Measurements from ENCODE around the gene NCOR2. TPM values are rescaled to one million over a fixed set of nuclear protein-coding genes. Genes with fewer than 3 reads are reported as not detected.

Gene NCOR2
- total RNA-seq, 4 donors from 2014 or later = 72.1 to 460 (median 119) TPM

DNA sequence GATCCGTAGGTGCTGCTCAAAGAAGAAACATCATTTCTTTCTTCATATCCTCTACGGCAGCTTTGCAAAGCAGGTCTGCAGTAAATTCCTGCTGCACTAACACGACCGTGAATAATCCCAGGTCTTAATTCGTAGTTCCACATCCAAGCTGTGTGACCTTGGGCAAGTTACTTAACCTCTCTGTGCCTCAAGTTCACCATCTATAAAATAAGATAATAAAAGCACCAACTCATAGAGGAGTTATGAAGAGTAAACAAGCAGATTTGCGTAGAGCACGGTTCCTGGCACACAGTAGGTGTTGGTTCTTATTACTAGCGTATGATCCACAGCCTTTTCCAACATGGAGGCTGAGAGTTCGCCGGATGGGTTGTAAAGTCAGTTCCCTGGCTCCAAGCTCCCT is 3.6 kb downstream of the NCOR2 start:
- 81 to 82% methylated on average over 7 to 10 of the region's 10 CpGs for WGBS, 2 donors (ENCODE audit: low coverage in 1 of 2)
- Histone ChIP-seq H3K27ac (peak overlapping the region; percentile 28 to 100 (median 98)), H3K9me3 (no peaks in the 10 kb centered on the region), H3K4me1 (peaks cover 23 to 59% (median 45%) of the 10 kb centered on the region in 4 donors), H3K36me3 (no peaks in the 10 kb centered on the region), H3K27me3 (no peaks in the 10 kb centered on the region), H3K4me3 (no peak overlapping the region)
- TF ChIP-seq POLR2A (IDR thresholded peaks at IDR 0.05) = no peak
- in situ Hi-C loops (cut with MboI; ENCODE audit: low pct_ligation_motif_present in 1 of 4, low pct_unique_long_range_greater_than_20kb in 1 of 4, low sequenced_read_pairs in 3 of 4) = loop anchor here in 2 of 4 donors (10.0 kb wide), 2 partner anchors 49 to 201 kb away; no protein-coding TSS in a partner anchor
- no peak for DNase-seq
- intact Hi-C loops (cut with DNase I; ENCODE audit: low total_unique reads) = no loop called here

DNA sequence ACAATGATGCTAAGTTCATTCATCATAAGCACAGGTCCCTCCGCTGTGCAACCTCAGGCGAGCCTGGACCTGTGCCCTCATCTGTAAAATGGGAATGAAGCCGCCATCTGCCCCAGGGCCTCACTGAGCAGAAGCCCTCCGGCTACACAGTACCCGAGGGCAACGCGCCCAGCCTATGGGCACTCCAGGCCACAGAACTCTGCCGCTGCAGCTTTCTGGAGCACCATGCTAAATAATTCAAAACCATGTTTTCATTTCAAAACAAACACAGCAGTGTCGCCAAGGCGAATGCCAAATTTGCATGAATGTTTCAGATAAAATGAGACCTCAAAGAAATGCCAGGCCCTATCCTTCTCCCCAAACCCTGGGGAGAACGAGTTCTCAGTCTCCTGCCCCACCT is 4.0 kb downstream of the NCOR2 start:
- no peaks in the 10 kb centered on the region for H3K36me3 ChIP-seq
- no peaks in the 10 kb centered on the region for H3K27me3 ChIP-seq
- DNase-seq = no peak
- H3K9me3 ChIP-seq = no peaks in the 10 kb centered on the region
- peaks cover 21 to 54% (median 41%) of the 10 kb centered on the region in 4 donors for H3K4me1 ChIP-seq
- intact Hi-C loops (cut with DNase I; ENCODE audit: low total_unique reads) = no loop called here
- peak overlapping the region; percentile 28 to 100 (median 98) for H3K27ac ChIP-seq
- H3K4me3 ChIP-seq = no peak overlapping the region
- in situ Hi-C loops (cut with MboI; ENCODE audit: low pct_ligation_motif_present in 1 of 4, low pct_unique_long_range_greater_than_20kb in 1 of 4, low sequenced_read_pairs in 3 of 4) = loop anchor here in 2 of 4 donors (10.0 kb wide), 2 partner anchors 49 to 201 kb away; no protein-coding TSS in a partner anchor
- WGBS, 2 donors (ENCODE audit: low coverage in 1 of 2) = 68% methylated on average over 11 of the region's 11 CpGs; no CpG with 5 or more reads in 1 of the 2 donors
- no peak for TF ChIP-seq POLR2AphosphoS5 (IDR thresholded peaks at IDR 0.05)
- TF ChIP-seq, protein P1, sequence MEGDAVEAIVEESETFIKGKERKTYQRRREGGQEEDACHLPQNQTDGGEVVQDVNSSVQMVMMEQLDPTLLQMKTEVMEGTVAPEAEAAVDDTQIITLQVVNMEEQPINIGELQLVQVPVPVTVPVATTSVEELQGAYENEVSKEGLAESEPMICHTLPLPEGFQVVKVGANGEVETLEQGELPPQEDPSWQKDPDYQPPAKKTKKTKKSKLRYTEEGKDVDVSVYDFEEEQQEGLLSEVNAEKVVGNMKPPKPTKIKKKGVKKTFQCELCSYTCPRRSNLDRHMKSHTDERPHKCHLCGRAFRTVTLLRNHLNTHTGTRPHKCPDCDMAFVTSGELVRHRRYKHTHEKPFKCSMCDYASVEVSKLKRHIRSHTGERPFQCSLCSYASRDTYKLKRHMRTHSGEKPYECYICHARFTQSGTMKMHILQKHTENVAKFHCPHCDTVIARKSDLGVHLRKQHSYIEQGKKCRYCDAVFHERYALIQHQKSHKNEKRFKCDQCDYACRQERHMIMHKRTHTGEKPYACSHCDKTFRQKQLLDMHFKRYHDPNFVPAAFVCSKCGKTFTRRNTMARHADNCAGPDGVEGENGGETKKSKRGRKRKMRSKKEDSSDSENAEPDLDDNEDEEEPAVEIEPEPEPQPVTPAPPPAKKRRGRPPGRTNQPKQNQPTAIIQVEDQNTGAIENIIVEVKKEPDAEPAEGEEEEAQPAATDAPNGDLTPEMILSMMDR (IDR thresholded peaks at IDR 0.05) = no peak
- no peak for TF ChIP-seq EP300 (IDR thresholded peaks at IDR 0.05; ENCODE audit: low read depth)
- TF ChIP-seq POLR2A (IDR thresholded peaks at IDR 0.05) = no peak

DNA sequence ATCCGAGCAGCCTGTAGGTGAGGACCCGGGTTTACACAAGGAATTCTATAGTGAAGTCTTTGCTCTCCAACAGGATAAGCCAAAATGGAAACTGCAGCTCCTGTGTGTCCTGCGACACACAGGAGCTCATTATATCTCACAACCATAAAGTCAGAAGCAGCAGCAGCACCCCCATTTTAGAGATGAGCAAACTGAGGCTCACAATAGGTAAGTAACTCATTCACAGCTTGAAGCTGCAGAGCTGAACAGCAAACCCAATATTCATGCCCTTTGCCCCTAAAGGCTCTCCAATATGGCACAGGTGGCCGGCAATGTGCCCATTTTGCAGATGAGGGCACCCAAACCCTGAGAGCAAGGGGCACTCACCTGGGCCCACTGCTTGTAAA is 4.6 kb downstream of the NCOR2 start:
- in situ Hi-C loops (cut with MboI; ENCODE audit: low pct_ligation_motif_present in 1 of 4, low pct_unique_long_range_greater_than_20kb in 1 of 4, low sequenced_read_pairs in 3 of 4) = loop anchor here in 2 of 4 donors (10.0 kb wide), 2 partner anchors 48 to 202 kb away; no protein-coding TSS in a partner anchor
- no peaks in the 10 kb centered on the region for H3K27me3 ChIP-seq
- H3K4me3 ChIP-seq = no peak overlapping the region
- 89% methylated on average over 4 of the region's 4 CpGs; no CpG with 5 or more reads in 1 of the 2 donors for WGBS, 2 donors (ENCODE audit: low coverage in 1 of 2)
- intact Hi-C loops (cut with DNase I; ENCODE audit: low total_unique reads) = no loop called here
- peak overlapping the region in 2 of 4 donors; percentile 99 to 100 for H3K27ac ChIP-seq
- TF ChIP-seq POLR2A (IDR thresholded peaks at IDR 0.05) = no peak
- TF ChIP-seq, protein P1 (IDR thresholded peaks at IDR 0.05) = no peak
- TF ChIP-seq EP300 (IDR thresholded peaks at IDR 0.05; ENCODE audit: low read depth) = no peak
- no peak for TF ChIP-seq POLR2AphosphoS5 (IDR thresholded peaks at IDR 0.05)
- no peaks in the 10 kb centered on the region for H3K36me3 ChIP-seq
- DNase-seq = no peak
- H3K4me1 ChIP-seq = peaks cover 17 to 52% (median 36%) of the 10 kb centered on the region in 4 donors
- H3K9me3 ChIP-seq = no peaks in the 10 kb centered on the region

DNA sequence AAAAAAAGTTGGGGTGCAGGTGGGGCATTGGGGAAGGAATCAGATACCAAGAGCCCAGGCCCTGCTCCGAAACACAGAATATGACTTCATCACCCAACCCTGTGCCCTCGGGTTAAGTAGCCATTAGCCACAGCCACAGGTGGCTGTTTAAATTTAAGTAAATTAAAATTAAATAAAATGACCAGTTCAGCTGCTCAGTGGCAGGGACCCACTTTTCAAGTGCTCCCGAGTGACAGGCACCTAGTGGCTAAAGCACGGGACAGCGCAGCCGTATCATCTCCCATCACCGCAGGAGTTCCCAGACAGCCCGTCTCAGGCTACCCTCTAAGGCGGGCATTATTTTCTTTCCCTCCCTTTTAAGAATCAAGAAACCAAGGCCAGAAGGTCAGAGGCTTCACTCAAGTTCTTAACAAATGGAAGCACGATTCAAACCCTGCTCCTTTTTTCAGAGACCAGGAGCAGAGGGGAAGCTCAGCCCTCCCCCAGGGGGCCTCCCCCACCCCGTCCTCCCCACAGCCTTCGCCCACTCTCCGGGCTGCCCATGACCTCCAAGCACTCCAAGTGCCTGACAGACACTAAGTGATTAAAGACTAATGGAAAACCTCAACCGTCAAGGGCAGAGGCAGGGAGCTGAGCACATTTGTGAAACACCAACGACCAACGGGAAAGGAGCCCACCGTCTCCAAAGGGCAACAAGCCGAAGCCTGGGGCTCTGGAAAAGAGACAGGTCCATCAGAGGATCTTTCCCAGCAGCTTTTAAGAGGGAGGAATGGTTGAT is 5.2 kb downstream of the NCOR2 start:
- Histone ChIP-seq H3K9me3 (no peaks in the 10 kb centered on the region), H3K36me3 (no peaks in the 10 kb centered on the region), H3K4me3 (no peak overlapping the region), H3K27me3 (no peaks in the 10 kb centered on the region), H3K4me1 (peaks cover 17 to 57% (median 36%) of the 10 kb centered on the region in 4 donors), H3K27ac (peak overlapping the region in 2 of 4 donors; percentile 14 to 100)
- 78 to 84% methylated on average over 5 to 18 of the region's 18 CpGs for WGBS, 2 donors (ENCODE audit: low coverage in 1 of 2)
- no peak for TF ChIP-seq POLR2A (IDR thresholded peaks at IDR 0.05)
- TF ChIP-seq, protein P1 (IDR thresholded peaks at IDR 0.05) = no peak
- DNase-seq = no peak
- in situ Hi-C loops (cut with MboI; ENCODE audit: low pct_ligation_motif_present in 1 of 4, low pct_unique_long_range_greater_than_20kb in 1 of 4, low sequenced_read_pairs in 3 of 4) (loop anchor here in 2 of 4 donors (10.0 kb wide), 2 partner anchors 47 to 203 kb away; no protein-coding TSS in a partner anchor), intact Hi-C loops (cut with DNase I; ENCODE audit: low total_unique reads) (no loop called here)

Data from transverse colon (tissue), 4 donors.